Measurements from ENCODE around the gene MED13L.

Gene MED13L

DNA sequence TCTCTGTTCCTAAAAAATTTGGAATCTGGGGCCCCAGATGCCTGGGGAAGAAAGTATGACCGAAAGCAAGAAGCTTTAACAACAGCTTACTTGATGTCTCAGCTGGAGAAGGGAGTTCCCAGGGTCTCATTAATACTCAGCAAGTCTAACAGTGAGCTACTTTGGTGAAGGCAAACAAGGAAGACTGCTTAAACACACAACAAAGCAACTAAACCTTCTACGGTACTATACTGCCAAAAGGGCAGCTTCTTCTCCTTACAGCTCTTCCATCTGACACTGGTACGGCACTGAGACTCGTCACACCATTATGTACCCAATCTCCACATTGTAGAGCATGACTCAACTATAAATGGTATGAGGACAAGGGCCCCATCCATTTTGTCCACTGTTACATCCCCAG is 213.0 kb downstream of the MED13L start:
- no peak for DNase-seq
- in situ Hi-C loops (cut with HindIII; ENCODE audit: low pct_ligation_motif_present, low pct_unique_long_range_greater_than_20kb, low sequenced_read_pairs), result no loop called here

DNA sequence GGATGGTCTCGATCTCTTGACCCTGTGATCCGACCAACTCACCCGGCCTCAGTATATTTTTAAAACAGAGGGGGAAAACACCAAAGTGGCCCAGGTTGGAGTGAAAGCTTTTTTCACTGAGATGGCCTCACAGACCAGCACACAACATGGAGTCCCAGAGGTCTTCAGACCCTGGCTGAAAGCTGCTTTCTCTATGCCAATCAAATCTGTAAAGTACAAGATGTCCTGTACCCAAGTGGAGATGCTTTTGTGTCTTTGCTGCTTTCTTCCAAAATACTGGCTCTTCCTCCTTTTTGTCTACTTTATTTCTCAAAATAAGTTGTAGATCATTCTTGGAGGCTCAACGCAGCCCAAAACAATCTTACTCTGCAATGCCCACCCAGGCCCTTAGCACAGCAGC is 214.8 kb downstream of the MED13L start:
- DNase-seq, result no peak
- in situ Hi-C loops (cut with HindIII; ENCODE audit: low pct_ligation_motif_present, low pct_unique_long_range_greater_than_20kb, low sequenced_read_pairs), result no loop called here

DNA sequence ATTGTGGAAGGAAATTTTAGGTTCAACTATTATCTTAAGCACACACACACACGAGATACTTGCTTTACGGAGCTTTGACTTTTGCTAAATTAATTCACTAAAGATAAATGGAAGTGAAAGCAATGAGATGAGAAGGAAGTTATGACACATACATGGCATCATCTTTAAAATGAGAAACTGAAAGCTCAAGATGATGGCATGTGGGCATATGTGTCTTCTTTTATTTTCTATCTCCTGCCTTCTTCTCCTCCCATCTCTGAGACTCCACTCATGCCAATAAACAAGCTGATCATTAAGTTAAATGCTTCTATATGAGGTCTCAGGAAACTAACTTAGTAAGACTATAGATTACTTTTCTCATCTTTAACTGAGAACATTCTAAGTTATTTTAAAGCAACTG is 216.7 kb downstream of the MED13L start:
- in situ Hi-C loops (cut with HindIII; ENCODE audit: low pct_ligation_motif_present, low pct_unique_long_range_greater_than_20kb, low sequenced_read_pairs), result no loop called here
- DNase-seq, result peak; percentile 43

DNA sequence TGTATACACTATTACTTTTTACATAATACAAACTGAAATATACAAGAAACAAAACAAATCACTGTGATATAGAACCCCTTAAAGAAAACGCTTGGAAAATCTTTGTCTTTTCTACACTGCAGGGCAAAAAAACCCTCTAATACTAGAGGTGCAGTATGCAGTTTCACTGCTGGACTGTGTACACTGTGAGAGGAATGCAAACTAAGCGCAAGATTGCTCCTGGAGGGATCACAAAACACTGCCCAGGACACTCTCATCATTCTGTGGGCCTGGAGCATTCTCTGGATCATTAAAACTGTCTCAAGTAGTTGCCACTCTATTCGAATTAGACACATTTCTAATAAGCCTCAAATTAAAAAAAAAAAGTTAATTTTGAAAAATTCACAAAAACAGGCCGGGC is 217.6 kb downstream of the MED13L start:
- in situ Hi-C loops (cut with HindIII; ENCODE audit: low pct_ligation_motif_present, low pct_unique_long_range_greater_than_20kb, low sequenced_read_pairs), result no loop called here

DNA sequence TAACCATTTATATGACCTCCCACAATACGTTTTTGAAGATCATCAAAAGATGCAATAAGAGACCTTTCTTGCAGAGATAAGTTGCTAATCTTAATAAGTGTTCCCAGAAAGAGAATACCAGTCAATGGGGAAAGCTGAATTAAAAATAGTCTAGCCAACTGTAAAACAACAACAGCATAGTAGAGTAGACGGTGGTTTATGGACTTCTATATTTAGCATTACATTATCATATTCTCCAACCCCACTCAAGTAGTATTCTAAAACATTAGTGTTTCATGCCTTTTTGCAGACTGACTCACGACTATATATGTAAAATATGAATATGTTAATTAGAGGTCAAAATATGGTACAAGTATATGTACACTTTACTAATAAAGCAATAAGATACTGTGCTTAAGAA is 218.9 kb downstream of the MED13L start:
- in situ Hi-C loops (cut with HindIII; ENCODE audit: low pct_ligation_motif_present, low pct_unique_long_range_greater_than_20kb, low sequenced_read_pairs), result no loop called here
- DNase-seq, result no peak

More for the DNA sequence above, 217.6 kb downstream of the MED13L start:
- no peak for DNase-seq

DNA sequence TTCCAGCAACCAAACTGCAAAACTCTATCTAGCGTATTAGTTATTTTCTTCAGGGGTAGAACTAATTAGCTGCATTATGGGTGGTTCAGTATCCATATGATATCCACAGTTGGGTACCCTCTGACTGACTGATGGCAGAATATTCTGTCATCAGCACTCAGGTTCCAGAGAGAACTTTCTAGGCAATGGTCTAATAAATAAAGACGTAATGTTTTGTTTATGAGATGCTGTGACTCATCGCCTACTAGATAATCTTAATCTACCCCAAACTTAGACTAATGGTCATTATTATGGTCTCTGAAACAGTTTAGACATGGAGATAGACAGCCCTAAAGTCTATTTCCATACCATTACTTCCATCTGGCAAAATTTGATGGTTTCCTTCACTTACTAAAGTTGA is 220.1 kb downstream of the MED13L start:
- in situ Hi-C loops (cut with HindIII; ENCODE audit: low pct_ligation_motif_present, low pct_unique_long_range_greater_than_20kb, low sequenced_read_pairs), result no loop called here

DNA sequence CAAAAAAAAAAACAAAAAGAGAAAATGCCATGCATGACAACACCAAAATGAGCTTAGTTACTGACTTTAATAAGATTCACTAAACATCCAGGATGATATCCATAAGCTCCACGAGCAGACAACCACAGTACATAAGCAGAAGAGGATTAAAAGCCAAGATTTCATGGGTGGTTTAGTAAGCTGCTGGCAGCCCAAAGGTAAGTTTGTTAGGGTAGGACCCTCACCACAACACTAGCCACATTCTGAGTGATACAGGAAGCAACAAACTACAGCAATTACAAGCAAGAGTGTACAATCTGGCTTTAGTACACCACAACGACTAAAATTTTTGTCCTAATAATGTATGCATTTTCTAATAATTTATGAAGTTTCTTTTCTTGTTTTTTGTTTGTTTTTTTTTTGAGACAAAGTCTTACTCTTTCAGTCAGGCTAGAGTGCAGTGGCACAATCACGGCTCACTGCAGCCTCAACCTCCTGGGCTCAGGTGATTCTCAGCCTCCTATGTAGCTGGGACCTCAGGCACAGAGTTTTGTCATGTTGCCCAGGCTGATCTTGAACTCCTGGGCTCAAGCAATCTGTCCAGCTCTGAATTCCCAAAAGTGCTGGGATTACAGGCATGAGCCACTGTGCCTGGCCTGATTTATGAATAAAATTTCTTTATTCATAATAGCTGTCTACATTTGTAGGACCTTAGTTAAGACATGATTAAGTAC is 221.4 kb downstream of the MED13L start:
- no peak for DNase-seq
- in situ Hi-C loops (cut with HindIII; ENCODE audit: low pct_ligation_motif_present, low pct_unique_long_range_greater_than_20kb, low sequenced_read_pairs), result no loop called here

More for the DNA sequence above, 220.1 kb downstream of the MED13L start:
- no peak for DNase-seq

DNA sequence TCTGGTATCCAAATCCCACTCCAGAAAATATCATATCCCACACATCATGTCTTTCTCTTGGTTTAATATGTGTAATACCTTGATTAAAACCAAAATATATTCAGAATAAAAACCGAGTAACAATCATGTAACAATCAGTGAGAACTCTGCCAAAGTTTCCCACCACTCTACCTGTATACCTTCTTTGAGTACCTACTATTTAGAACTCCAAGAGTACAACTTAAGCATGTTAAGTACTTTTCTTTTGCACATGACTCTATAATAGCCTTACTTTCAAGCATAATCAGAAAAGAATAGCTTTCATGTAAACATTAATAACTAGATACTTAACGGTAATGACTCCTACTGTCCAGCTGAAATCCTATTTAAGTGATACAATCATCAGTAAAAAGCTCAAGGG is 223.2 kb downstream of the MED13L start:
- in situ Hi-C loops (cut with HindIII; ENCODE audit: low pct_ligation_motif_present, low pct_unique_long_range_greater_than_20kb, low sequenced_read_pairs), result no loop called here

DNA sequence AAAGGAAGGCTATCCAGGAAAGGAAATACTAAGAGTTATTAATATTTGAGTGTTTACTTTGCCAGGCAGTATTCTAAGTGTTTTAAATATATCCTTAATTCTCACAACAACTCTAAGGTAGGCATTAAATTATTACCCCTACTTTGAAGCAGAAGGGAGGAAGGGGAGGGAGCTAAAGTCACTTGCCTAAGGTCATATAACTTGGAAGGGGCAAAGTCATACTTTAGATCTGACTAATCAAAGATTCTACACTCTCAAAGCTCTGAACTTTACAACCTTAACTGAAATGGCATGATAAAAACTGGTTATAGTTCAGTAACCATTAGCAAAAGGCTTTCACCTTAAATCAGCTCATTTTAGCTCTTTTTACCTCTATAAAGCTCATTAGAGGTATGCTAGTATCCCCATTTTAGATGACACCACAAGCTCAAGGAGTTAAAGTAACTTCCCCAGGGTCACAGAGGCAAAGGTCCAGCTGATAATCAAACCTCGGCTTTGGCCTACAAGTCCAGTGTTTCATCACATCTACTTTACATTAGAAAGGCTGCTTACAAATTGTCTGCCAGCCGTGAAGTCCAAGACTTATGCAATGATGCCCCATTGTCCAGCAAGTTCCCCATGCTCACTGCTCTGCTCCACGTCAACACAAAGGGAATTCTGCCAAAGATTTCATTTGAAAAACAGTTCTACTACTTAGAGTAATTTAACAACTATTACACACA is 223.9 kb downstream of the MED13L start:
- in situ Hi-C loops (cut with HindIII; ENCODE audit: low pct_ligation_motif_present, low pct_unique_long_range_greater_than_20kb, low sequenced_read_pairs), result no loop called here

More for the DNA sequence above, 223.2 kb downstream of the MED13L start:
- no peak for DNase-seq

DNA sequence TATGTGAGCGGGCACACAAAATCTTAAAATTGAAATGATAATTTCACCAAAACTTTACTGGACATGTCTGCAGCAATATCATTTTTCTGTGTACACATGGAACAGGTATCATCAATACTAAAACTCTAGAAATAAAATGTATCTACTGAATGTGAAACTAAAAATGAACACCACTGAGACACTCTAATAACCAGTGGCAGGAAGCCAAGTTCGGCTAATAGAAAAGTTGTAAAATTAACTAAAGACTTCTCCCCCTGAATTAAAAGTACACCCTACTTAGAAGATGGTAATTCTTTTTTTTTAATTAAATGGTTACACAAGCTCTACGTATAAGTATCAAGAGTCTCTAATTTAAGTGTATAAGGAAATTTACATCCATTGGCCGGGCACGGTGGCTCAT is 227.2 kb downstream of the MED13L start:
- in situ Hi-C loops (cut with HindIII; ENCODE audit: low pct_ligation_motif_present, low pct_unique_long_range_greater_than_20kb, low sequenced_read_pairs), result no loop called here

More for the DNA sequence above, 223.9 kb downstream of the MED13L start:
- peak; percentile 16 for DNase-seq

DNA sequence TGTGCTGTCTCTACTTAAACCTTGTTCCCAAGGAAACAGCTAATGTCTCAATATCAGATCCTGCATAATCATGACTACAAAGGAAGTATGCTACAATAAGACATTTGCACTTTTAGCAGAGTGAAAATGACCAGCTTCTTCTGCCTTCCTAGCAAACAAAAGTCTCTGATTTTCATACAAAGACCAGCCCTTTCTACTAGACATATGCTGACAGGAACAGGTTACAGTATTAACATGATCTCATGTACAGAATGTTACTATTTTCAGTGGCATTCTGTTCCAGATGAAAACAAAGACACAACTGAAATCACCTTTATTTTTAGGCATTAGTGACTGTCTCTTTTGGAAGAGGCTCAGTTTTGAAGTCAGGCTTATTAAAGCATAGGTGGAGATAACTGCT is 228.6 kb downstream of the MED13L start:
- no peak for DNase-seq
- in situ Hi-C loops (cut with HindIII; ENCODE audit: low pct_ligation_motif_present, low pct_unique_long_range_greater_than_20kb, low sequenced_read_pairs), result no loop called here

More for the DNA sequence above, 227.2 kb downstream of the MED13L start:
- no peak for DNase-seq

DNA sequence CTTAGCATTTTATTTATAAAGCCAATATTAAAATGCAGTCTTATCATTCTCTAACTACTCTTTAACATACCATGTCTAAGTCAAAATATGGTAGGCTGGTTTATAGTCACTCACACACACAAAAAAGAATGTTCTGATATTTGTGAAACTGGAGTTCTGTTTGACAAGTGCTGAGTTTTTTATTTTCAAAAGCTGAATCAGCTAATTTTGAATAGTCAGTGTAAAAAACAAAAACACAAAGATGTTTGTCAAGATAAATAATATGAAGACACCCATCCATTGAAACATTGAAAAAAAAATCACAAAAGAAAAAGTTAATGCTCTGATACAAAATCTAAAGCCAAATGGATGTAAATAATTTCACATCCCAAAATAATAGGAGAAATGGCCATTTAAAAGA is 231.5 kb downstream of the MED13L start:
- in situ Hi-C loops (cut with HindIII; ENCODE audit: low pct_ligation_motif_present, low pct_unique_long_range_greater_than_20kb, low sequenced_read_pairs), result no loop called here
- no peak for DNase-seq

DNA sequence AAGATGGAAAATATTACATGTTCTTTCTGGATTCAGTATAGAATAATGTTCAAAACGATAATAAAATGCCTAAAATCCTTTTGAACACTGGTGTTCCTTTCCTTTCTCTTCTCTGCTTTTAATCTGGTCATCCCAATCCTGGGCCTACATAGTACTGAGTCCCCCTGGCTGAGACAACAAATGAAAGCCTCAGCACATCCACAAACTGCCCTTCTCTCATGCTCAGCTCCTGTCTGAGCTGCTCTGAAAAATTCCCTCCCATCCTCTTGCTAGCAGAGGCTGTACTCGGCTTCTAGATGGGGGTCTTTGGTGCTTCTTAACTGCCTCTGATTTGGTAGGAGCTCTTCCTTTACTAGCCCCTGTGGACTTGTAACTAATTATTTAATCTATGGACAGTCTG is 232.3 kb downstream of the MED13L start:
- no peak for DNase-seq

DNA sequence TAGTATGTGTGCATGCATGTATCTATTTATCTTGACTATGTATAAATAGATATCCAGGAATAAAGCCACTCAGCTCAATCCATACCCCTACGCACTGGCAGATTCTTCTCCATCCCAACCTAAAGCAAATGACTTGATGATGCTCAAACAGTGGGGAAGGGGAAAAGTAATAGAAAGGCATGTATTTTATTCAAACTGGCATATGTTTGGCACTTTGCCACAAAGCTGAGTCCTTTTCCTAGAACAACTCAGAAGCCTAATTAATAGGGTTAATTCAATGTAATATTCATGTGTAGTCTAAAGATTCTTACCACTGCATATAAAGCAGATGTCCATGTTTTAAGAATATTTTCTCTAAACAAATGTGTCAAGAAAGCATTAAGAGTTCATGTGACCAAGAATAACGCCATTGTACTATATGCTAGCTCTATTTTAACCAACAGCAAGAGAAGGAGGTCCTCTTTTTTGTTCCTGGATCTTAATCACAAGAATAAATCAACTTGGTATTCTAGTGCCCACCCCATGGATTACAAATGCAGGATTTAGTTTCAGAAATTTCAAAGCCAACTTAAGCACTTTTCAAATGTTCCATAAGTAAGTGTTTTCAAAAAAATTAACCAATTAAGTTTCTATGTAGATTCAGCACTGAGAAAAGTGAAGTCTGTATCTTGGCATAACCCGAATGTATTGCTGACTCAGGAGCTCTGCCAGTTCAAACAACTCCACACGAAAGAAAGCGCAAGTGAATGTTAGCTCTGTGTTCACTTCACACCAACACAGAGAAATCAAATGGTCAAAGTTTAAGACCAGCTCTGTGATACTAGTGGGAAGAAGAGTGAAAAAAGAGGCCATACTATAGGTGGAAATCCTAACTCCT is 233.6 kb downstream of the MED13L start:
- in situ Hi-C loops (cut with HindIII; ENCODE audit: low pct_ligation_motif_present, low pct_unique_long_range_greater_than_20kb, low sequenced_read_pairs), result no loop called here
- no peak for DNase-seq

More for the DNA sequence above, 232.3 kb downstream of the MED13L start:
- in situ Hi-C loops (cut with HindIII; ENCODE audit: low pct_ligation_motif_present, low pct_unique_long_range_greater_than_20kb, low sequenced_read_pairs), result no loop called here

DNA sequence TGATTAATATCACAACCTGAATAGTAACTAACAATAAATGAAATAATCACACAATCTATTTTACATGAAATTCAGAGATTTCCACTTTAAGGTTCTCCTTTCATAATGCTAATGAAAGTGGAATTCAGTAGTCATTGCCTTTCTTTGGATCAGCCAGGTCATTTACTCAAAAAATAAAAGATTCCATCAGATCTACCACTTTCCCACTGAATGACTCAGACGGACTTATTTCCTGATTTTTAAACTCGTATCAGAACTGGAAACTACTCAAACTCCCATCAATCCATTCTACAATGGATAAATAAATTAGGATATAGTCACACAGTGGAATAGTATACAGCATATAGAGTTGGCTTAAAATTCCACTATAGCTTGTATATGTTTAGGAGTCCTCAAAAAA is 237.1 kb downstream of the MED13L start:
- no peak for DNase-seq

DNA sequence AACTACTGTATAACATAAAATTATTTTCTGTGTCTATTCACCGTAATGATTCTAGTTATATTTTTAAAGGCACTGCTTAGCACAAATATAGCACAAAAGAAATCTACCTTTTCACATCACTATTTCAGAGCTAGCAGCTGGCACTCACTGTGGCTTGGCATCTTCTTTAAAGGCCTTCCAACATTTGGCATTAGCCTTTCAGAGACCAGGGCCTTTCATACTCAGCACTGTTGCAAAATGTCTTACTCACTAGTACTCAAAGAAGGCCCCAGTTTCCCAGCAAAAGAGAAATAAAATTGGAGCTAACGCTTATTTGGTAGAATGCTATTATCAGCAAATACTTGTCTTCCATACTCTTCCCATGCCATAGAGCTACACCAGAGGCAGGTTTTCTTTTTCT is 238.4 kb downstream of the MED13L start:
- no peak for DNase-seq
- in situ Hi-C loops (cut with HindIII; ENCODE audit: low pct_ligation_motif_present, low pct_unique_long_range_greater_than_20kb, low sequenced_read_pairs), result no loop called here

More for the DNA sequence above, 237.1 kb downstream of the MED13L start:
- in situ Hi-C loops (cut with HindIII; ENCODE audit: low pct_ligation_motif_present, low pct_unique_long_range_greater_than_20kb, low sequenced_read_pairs), result no loop called here

DNA sequence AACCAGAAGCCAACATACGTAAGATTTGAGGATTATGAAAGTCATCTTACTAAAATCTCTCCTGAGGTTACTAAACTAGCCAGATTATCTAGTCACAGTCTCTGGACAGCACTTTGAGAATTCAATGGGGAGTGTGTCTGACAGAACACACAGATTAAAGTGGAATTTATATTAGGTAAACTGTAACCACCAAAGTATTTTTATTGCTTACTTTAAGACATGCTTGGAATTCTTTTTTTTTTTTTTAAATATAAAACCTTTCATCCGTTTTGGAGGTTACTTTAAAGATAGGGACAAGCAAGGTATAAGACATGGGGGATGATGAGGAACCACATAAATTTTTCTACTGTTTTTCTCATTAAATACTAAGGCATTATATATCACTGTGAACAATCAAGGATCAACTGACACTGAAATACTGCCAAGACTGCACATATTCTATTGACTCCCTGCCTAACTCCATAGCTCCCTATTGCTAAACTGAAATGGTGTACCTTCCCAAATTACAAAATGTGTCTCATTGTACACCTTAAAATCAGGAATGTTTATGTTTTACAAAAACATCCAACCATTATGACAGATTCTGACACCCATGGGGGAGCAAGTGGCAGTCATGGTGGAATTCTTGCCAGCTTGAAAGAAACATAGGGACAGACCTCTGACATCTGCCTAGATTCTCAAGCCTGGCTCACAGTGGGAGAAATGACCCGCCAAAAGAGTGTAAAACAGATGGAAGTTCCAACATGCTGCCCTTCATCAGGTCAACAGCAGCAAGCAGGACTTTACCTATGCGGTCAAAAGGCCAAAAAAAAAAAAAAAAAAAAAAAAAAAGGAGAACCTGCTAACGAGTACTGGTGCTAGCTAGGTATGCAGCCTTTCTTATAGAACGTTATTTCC is 239.3 kb downstream of the MED13L start:
- in situ Hi-C loops (cut with HindIII; ENCODE audit: low pct_ligation_motif_present, low pct_unique_long_range_greater_than_20kb, low sequenced_read_pairs), result no loop called here
- peak; percentile 91 for DNase-seq

DNA sequence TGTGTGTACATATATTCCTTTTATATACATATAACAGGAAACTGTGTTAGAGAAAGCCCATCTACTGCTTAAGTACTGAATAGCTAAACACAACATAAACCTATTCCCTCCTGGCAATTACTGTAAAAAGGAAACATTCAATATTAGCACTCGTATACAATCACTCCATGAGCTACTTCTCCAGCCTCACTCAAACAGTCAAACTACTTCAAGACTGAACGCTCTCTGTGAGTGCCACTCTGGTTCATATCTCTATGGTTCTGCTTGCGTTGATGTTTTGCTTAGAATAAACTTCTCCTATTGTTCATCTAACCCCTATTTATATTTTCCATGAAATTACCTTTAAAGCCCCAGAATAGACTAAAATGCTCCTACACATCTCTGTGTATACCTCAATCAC is 243.7 kb downstream of the MED13L start:
- no peak for DNase-seq
- in situ Hi-C loops (cut with HindIII; ENCODE audit: low pct_ligation_motif_present, low pct_unique_long_range_greater_than_20kb, low sequenced_read_pairs), result no loop called here
